ENCODE measurements around the gene LDAF1. TPM values are rescaled to one million over a fixed set of nuclear protein-coding genes. Genes with fewer than 3 reads are reported as not detected.

The LDAF1 gene
- total and polyA plus RNA-seq, 10 of the 15 experiments (the other 5 are each of a cell fraction or from before 2014, with no cell fraction given), result 4.6 to 21.4 (median 6.6) TPM

DNA sequence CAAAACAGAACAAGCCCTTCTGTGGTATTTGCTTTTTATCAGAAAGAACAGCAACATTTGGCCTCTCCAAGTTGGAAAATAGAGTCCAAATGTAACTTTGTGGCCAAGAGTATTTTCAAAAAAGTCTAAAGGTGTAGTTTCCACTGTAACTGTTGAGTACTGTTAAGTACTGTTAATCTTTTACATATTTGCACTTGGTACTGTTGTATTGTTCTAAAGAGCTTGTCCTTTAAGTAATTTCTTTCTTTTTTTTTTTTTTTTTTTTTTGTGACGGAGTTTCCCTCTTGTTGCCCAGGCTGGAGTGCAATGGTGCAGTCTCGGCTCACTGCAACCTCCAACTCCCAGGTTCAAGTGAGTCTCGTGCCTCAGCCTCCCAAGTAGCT is 21.5 kb downstream of the LDAF1 start:
- DNase-seq (ENCODE audit: low read depth, low spot score), result no peak
- SMC1A ChIA-PET (ENCODE audit: uncharacterized antibody, unreplicated experiment), result interaction anchor here (3.7 kb wide), 1 partner anchor 20 kb away, joined by 24 read pairs; the partner anchor contains the start of gene LDAF1
- 43% methylated on average over 2 of the region's 3 CpGs for WGBS (ENCODE audit: insufficient coverage, insufficient replicate concordance, low lambda C conversion rate, missing lambda C conversion rate)
- Histone ChIP-seq H3K27ac (ENCODE audit: control insufficient read depth, insufficient read depth) (no peak overlapping the region), H3K27me3 (replicated peaks in 1 of 2; ENCODE audit: control insufficient read depth in 2 of 2, insufficient read depth in 2 of 2, low read length in 1 of 2) (no peaks in the 10 kb centered on the region), H3K36me3 (ENCODE audit: control insufficient read depth in 2 of 2, insufficient read depth in 2 of 2, low read length in 1 of 2) (peaks cover 8 to 11% of the 10 kb centered on the region in 2 experiments; a peak in 3 of 4 replicates), H3K9me3 (replicated peaks; ENCODE audit: control insufficient read depth, insufficient read depth, low read length) (peaks cover 4% of the 10 kb centered on the region; the same call in 1 of the 3 replicates), H3K4me3 (no peak overlapping the region), H3K9ac (ENCODE audit: control insufficient read depth, insufficient read depth, low read length) (no peak overlapping the region), H2AFZ (ENCODE audit: control insufficient read depth, low read depth, low read length) (no peak overlapping the region), H3K4me2 (ENCODE audit: control insufficient read depth, insufficient read depth) (no peak overlapping the region), H4K20me1 (ENCODE audit: control insufficient read depth, insufficient read depth) (no peaks in the 10 kb centered on the region), H3K4me1 (ENCODE audit: control insufficient read depth, insufficient read depth, low read length) (no peaks in the 10 kb centered on the region), H3K79me2 (ENCODE audit: control insufficient read depth, insufficient read depth, low read length) (no peaks in the 10 kb centered on the region)
- in situ Hi-C loops (cut with MboI), result no loop called here
- no peak for ATAC-seq
- POLR2A ChIA-PET, result interaction anchor here (0.6 kb wide), 1 partner anchor 114 kb away, joined by 4 read pairs; no protein-coding TSS in a partner anchor
- no peak for TF ChIP-seq BMI1 (IDR thresholded peaks at IDR 0.05; ENCODE audit: borderline replicate concordance)
- no peak for TF ChIP-seq HCFC1 (IDR thresholded peaks at IDR 0.05; ENCODE audit: low read length)
- TF ChIP-seq MEF2A (IDR thresholded peaks at IDR 0.05; ENCODE audit: insufficient read depth, low read depth, low read length), result no peak
- TF ChIP-seq SREBF1 (IDR thresholded peaks at IDR 0.05; ENCODE audit: low read length), result no peak
- no peak for TF ChIP-seq MTA2 (IDR thresholded peaks at IDR 0.05; ENCODE audit: low read depth)
- CTCF ChIA-PET, result no interaction called here
- BruUV-seq (replicated peaks), result TSS peak; percentile 54
- RAD21 ChIA-PET (ENCODE audit: unreplicated experiment), result no interaction called here
- intact Hi-C loops (cut with micrococcal nuclease; ENCODE audit: unreplicated experiment), result no loop called here
- no peak for FAIRE-seq

DNA sequence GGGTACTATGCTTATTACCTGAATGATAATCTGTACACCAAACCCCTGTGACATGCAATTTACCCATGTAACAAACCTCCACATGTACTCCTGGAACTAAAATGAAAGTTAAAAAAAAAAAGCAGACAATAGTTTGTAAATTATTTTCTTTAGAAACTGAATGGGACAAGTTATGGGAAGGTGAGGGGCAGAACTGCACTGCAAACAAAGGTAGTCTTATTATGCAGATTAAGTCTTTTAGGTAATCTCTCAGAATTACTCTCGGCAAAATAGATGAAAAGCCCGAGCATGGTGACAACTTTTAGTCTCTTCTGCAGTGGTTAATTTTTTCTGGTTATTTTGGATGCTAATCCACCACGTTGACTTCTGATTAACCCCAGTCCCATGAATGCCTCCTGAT is 25.5 kb downstream of the LDAF1 start:
- ChIA-PET SMC1A (ENCODE audit: uncharacterized antibody, unreplicated experiment) (no interaction called here), RAD21 (ENCODE audit: unreplicated experiment) (no interaction called here), CTCF (interaction anchor here (0.6 kb wide), 1 partner anchor 341 kb away, joined by 3 read pairs; no protein-coding TSS in a partner anchor), POLR2A (interaction anchor here (0.6 kb wide), 1 partner anchor 185 kb away, joined by 4 read pairs; no protein-coding TSS in a partner anchor)
- Histone ChIP-seq H3K4me1 (ENCODE audit: control insufficient read depth, insufficient read depth, low read length) (peaks cover 6% of the 10 kb centered on the region), H4K20me1 (ENCODE audit: control insufficient read depth, insufficient read depth) (no peaks in the 10 kb centered on the region), H2AFZ (ENCODE audit: control insufficient read depth, low read depth, low read length) (no peak overlapping the region), H3K27me3 (replicated peaks in 1 of 2; ENCODE audit: control insufficient read depth in 2 of 2, insufficient read depth in 2 of 2, low read length in 1 of 2) (no peaks in the 10 kb centered on the region), H3K27ac (ENCODE audit: control insufficient read depth, insufficient read depth) (no peak overlapping the region), H3K4me2 (ENCODE audit: control insufficient read depth, insufficient read depth) (no peak overlapping the region), H3K9ac (ENCODE audit: control insufficient read depth, insufficient read depth, low read length) (no peak overlapping the region), H3K4me3 (no peak overlapping the region), H3K9me3 (replicated peaks; ENCODE audit: control insufficient read depth, insufficient read depth, low read length) (peaks cover 6% of the 10 kb centered on the region; the same call in 2 of the 3 replicates), H3K79me2 (ENCODE audit: control insufficient read depth, insufficient read depth, low read length) (no peaks in the 10 kb centered on the region), H3K36me3 (ENCODE audit: control insufficient read depth in 2 of 2, insufficient read depth in 2 of 2, low read length in 1 of 2) (peaks cover 8 to 11% of the 10 kb centered on the region in 2 experiments; a peak in 3 of 4 replicates)
- intact Hi-C loops (cut with micrococcal nuclease; ENCODE audit: unreplicated experiment), result no loop called here
- no peak for ATAC-seq
- WGBS (ENCODE audit: insufficient coverage, insufficient replicate concordance, low lambda C conversion rate, missing lambda C conversion rate), result 86% methylated on average over 3 of the region's 3 CpGs
- BruUV-seq (replicated peaks), result no TSS peak
- DNase-seq (ENCODE audit: low read depth, low spot score), result no peak
- in situ Hi-C loops (cut with MboI), result no loop called here
- no peak for FAIRE-seq
- TF ChIP-seq, protein P1, sequence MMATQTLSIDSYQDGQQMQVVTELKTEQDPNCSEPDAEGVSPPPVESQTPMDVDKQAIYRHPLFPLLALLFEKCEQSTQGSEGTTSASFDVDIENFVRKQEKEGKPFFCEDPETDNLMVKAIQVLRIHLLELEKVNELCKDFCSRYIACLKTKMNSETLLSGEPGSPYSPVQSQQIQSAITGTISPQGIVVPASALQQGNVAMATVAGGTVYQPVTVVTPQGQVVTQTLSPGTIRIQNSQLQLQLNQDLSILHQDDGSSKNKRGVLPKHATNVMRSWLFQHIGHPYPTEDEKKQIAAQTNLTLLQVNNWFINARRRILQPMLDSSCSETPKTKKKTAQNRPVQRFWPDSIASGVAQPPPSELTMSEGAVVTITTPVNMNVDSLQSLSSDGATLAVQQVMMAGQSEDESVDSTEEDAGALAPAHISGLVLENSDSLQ (IDR thresholded peaks at IDR 0.05), result no peak
- TF ChIP-seq, protein P2, sequence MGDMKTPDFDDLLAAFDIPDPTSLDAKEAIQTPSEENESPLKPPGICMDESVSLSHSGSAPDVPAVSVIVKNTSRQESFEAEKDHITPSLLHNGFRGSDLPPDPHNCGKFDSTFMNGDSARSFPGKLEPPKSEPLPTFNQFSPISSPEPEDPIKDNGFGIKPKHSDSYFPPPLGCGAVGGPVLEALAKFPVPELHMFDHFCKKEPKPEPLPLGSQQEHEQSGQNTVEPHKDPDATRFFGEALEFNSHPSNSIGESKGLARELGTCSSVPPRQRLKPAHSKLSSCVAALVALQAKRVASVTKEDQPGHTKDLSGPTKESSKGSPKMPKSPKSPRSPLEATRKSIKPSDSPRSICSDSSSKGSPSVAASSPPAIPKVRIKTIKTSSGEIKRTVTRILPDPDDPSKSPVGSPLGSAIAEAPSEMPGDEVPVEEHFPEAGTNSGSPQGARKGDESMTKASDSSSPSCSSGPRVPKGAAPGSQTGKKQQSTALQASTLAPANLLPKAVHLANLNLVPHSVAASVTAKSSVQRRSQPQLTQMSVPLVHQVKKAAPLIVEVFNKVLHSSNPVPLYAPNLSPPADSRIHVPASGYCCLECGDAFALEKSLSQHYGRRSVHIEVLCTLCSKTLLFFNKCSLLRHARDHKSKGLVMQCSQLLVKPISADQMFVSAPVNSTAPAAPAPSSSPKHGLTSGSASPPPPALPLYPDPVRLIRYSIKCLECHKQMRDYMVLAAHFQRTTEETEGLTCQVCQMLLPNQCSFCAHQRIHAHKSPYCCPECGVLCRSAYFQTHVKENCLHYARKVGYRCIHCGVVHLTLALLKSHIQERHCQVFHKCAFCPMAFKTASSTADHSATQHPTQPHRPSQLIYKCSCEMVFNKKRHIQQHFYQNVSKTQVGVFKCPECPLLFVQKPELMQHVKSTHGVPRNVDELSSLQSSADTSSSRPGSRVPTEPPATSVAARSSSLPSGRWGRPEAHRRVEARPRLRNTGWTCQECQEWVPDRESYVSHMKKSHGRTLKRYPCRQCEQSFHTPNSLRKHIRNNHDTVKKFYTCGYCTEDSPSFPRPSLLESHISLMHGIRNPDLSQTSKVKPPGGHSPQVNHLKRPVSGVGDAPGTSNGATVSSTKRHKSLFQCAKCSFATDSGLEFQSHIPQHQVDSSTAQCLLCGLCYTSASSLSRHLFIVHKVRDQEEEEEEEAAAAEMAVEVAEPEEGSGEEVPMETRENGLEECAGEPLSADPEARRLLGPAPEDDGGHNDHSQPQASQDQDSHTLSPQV (IDR thresholded peaks at IDR 0.05), result no peak
- no peak for TF ChIP-seq NFXL1 (IDR thresholded peaks at IDR 0.05; ENCODE audit: borderline replicate concordance)
